UCSD-AML1 (cell line): ENCODE measurements around the gene GALNT14.

Experiments used
- DNase-seq: peaks from one replicate; lab custom pipeline; 2025; ENCODE audit not compliant: unreplicated experiment; lab: John Stamatoyannopoulos, UW

GALNT14 gene

GRCh38 chr2:31088504-31089195, 49.6 kb downstream of the GALNT14 start:
- DNase-seq, result no peak

GRCh38 chr2:31087491-31087890, 50.7 kb downstream of the GALNT14 start:
- DNase-seq, result no peak

- DNase-seq, result no peak
Measured at GRCh38 chr2:31086590-31086989, 51.6 kb downstream of the GALNT14 start.

GRCh38 chr2:31083234-31083993, 54.8 kb downstream of the GALNT14 start:
- no peak for DNase-seq

GRCh38 chr2:31082002-31082401, 56.2 kb downstream of the GALNT14 start:
- no peak for DNase-seq

GRCh38 chr2:31081492-31081891, 56.7 kb downstream of the GALNT14 start:
- no peak for DNase-seq

- no peak for DNase-seq
Measured at GRCh38 chr2:31080361-31080760, 57.9 kb downstream of the GALNT14 start.

GRCh38 chr2:31079665-31080064, 58.6 kb downstream of the GALNT14 start:
- no peak for DNase-seq

- DNase-seq, result no peak
Measured at GRCh38 chr2:31078579-31079105, 59.6 kb downstream of the GALNT14 start.

GRCh38 chr2:31078011-31078410, 60.2 kb downstream of the GALNT14 start:
- DNase-seq, result no peak

- DNase-seq, result no peak
Measured at GRCh38 chr2:31075941-31076590, 62.2 kb downstream of the GALNT14 start.

- no peak for DNase-seq
Measured at GRCh38 chr2:31075431-31075830, 62.8 kb downstream of the GALNT14 start.

GRCh38 chr2:31071741-31072140, 66.5 kb downstream of the GALNT14 start:
- DNase-seq, result no peak

- DNase-seq, result no peak
Measured at GRCh38 chr2:31070339-31071125, 67.7 kb downstream of the GALNT14 start.

GRCh38 chr2:31069643-31070325, 68.5 kb downstream of the GALNT14 start:
- no peak for DNase-seq

- no peak for DNase-seq
Measured at GRCh38 chr2:31067259-31067658, 71.0 kb downstream of the GALNT14 start.

- no peak for DNase-seq
Measured at GRCh38 chr2:31066551-31066950, 71.7 kb downstream of the GALNT14 start.

GRCh38 chr2:31066086-31066485, 72.2 kb downstream of the GALNT14 start:
- DNase-seq, result no peak

- DNase-seq, result no peak
Measured at GRCh38 chr2:31065356-31065755, 72.9 kb downstream of the GALNT14 start.

- DNase-seq, result no peak
Measured at GRCh38 chr2:31060397-31060796, 77.8 kb downstream of the GALNT14 start.
